ENCODE results near the gene RREB1.

DNA sequence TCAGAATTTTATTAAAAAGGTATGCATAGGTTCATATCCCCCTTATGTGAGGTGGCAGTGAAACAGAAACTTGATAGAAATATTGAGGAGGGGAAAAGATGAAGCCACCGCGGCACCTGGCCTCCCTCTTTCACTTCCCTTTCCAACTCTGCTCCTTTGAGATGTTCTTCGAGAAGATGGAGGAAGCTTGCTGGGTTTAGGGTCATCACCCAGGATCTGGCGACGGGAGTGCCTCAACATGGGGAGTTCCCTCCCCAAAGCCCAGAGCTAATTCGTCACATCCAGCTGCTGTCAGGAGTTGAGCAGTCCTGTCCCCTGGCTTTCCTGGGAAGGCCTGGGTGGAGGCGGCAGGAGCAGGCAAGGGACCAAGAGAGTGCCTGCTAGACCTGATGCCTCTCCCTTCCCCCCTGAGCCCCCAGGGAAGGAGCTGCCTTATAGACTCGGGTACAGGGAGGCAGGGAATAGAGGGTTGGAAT is 29.1 kb downstream of the RREB1 start:
- TF ChIP-seq, protein P1, sequence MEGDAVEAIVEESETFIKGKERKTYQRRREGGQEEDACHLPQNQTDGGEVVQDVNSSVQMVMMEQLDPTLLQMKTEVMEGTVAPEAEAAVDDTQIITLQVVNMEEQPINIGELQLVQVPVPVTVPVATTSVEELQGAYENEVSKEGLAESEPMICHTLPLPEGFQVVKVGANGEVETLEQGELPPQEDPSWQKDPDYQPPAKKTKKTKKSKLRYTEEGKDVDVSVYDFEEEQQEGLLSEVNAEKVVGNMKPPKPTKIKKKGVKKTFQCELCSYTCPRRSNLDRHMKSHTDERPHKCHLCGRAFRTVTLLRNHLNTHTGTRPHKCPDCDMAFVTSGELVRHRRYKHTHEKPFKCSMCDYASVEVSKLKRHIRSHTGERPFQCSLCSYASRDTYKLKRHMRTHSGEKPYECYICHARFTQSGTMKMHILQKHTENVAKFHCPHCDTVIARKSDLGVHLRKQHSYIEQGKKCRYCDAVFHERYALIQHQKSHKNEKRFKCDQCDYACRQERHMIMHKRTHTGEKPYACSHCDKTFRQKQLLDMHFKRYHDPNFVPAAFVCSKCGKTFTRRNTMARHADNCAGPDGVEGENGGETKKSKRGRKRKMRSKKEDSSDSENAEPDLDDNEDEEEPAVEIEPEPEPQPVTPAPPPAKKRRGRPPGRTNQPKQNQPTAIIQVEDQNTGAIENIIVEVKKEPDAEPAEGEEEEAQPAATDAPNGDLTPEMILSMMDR (IDR thresholded peaks at IDR 0.05) = no peak
- no peak for TF ChIP-seq POLR2A (IDR thresholded peaks at IDR 0.05)

All from lower leg skin (tissue), 3 donors.